HG02759 (cell line): ENCODE measurements around the gene TENT4B.

Experiments used
- ATAC-seq: cut with Tn5 transposase; IDR thresholded peaks from one replicate; pipeline ENCODE4 v1.9.1; 2021; ENCODE audit warnings: mild to moderate bottlenecking, moderate library complexity; ENCODE audit not compliant: unreplicated experiment

TENT4B gene

GRCh38 chr16:50192386-50193050, 39.4 kb downstream of the TENT4B start:
- no peak for ATAC-seq

DNA sequence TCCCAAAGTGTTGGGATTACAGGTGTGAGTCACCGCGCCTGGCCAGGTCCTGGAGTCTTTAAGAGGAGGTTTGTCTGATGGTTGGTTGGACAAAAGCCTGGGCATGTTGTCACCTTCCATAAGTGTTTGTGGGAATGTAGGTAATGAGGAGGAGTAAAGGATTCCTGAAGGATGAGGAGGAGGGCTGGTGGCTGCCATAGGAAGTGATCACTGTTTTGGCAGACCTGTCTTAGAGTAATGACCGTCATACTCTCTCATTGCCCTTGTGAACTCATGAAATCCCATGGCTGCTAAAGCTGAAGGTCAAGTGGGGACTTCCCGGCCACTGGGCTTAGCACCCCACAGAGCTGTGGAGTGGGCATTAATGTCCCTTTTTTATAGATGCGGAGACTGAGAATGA, 40.5 kb downstream of the TENT4B start:
- ATAC-seq, result no peak

DNA sequence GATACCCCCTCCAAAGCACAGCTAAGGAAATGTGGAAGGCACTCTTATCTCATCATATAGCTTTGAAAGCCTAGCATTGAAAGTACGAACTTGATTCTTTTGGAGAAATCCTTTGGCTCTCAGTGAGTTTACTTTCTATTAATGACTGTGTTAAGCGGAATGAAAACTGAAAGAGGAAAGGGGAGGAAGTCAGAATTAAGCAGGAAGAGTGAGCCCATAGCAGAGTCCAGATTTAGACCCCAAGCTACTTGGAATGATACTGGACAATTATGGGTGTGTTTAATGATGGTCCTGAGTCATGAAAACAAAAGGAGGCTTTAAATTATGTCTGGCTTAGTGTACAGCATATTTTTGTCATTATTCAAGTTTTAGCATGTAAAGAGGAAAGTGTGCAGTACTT, 42.2 kb downstream of the TENT4B start:
- ATAC-seq, result no peak

DNA sequence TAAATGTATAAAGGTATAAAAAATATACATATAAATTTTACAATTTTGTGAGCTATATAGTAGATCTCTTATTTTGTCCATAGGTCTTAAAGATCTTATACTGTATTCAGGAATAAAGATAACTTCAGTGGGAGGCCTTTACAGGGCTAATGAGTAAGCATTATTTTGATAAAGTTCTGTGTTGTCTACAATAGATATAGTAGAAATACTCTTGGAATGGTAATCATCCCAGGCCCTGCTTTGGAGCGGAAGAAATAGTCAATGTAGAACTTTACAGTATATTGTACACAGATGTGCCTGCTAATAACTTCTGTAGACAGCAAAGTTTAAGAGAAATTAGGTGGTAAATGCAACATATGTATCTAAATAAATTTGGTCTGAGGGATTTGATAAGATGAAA, 42.6 kb downstream of the TENT4B start:
- ATAC-seq, result no peak

DNA sequence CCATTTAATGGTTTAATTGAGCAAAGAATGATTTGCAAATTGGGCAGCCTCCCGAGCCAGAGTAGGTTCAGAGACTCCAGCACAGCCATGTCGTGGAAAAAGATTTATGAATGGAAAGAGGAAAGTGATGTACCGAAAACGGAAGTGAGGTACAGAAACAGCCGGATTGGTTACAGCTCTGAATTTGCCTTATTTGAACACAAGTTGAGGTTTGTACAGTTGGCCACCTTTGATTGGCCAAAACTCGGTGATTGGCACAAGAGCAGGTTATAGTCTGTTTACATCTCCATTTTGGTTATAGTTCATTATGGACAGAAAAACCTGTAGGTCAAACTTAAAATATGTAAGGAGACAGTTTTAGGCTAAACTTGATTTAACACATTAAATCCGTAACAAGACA, 44.5 kb downstream of the TENT4B start:
- no peak for ATAC-seq

DNA sequence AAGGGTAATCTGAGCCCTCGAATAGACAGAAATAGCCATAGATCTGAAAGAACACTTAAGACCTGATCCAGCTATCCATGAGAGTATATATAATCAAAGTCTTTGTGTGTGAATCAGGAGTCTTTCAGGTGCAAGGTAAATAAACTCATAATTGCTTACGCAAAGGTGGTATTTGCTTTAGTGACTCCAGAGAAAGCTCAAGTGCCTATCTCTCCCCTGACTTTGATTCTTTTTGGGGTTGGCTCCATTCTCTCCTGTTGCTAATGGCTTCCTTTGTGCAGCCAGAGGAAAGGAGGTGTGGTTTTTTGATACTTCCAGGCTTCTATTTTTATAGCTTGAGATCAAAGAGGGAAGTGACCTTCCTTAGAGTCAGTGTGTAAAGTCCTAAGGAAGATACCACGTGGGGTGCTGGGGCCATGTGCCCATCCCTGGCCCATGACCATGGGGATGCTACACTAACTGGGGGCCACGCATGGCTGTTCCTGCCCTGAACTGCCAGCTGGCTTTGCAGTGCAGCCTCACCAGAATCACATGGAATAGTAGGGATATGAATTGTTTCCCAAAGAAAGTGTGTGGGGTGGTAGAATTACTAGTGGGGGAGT, 45.8 kb downstream of the TENT4B start:
- no peak for ATAC-seq

DNA sequence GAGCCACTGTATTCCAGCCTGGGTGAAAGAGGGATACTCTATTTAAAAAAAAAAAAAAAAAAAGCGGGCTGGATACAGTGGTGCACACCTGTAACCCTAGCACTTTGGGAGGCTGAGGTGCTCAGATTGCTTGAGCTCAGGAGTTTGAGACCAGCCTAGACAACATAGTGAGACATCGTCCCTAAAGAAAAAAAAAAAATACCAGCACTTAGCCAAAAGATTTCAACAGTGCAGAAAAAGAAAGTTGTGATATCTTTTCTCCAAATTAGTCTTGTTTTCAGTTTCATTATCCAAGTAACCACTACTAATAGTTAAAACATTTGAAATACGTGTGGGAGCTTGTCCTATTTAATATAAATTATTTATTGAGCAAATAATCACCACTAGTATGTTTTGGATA, 48.7 kb downstream of the TENT4B start:
- ATAC-seq, result no peak

GRCh38 chr16:50202926-50203624, 50.0 kb downstream of the TENT4B start:
- ATAC-seq, result no peak

- no peak for ATAC-seq
Measured at GRCh38 chr16:50203681-50204080, 50.6 kb downstream of the TENT4B start.

GRCh38 chr16:50204453-50205108, 51.5 kb downstream of the TENT4B start:
- no peak for ATAC-seq

DNA sequence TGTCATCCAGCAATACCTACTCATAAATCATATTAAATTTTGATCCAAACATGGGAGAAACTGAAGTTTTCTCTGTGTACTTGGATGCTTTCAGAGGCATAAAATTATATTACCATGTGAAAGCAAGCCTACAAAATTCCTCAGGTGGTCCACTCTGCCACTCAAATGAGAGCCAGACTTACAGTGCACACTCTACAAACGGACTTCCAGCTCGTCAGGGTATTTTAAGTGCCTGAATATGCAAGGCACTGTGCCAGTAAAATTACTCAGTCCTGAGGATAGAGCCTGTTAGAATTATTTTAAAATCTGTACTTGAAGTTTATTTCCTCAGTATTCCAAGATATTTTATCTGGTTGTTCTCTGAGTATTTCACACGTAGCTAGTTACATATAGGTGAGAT, 54.5 kb downstream of the TENT4B start:
- ATAC-seq, result no peak

GRCh38 chr16:50208460-50208931, 55.4 kb downstream of the TENT4B start:
- no peak for ATAC-seq

- no peak for ATAC-seq
Measured at GRCh38 chr16:50209546-50210265, 56.6 kb downstream of the TENT4B start.

DNA sequence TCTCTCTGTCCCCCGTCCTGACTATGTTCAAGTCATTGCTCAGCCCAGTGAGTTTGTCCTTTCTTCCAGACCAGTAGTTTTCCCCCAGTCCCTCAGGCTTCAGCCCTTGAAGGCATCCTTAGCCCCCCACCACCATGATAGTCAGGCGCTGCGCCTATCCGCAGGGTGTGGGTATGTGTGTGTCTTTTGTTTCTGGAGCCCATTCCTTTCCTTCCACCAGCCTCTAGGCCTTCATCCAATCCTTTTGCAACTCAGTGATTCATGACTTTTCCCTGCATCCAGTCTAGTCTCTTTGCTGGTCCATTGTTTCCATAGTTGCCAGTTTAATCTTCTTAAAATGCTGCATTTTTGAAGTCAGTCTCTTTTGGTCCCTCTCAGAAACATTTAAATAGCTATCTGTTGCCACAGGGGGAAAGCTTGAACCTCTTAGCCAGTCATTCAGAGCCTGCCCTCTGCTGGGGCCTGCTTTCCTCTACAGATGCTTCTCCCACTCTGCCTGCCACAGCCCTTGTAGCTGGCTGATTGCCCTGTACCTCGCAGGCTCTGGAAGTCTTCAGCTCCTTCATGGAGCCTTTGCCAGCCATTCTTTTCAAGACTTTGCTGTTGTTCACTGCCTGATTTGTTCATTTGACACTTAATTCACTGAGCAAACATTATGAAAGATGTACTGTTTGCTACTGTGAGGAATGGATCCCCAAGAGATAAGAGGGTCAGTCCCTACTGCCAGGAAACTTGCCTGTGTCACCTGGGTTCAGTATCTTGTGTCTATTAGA, 57.3 kb downstream of the TENT4B start:
- peak; percentile 89 for ATAC-seq

DNA sequence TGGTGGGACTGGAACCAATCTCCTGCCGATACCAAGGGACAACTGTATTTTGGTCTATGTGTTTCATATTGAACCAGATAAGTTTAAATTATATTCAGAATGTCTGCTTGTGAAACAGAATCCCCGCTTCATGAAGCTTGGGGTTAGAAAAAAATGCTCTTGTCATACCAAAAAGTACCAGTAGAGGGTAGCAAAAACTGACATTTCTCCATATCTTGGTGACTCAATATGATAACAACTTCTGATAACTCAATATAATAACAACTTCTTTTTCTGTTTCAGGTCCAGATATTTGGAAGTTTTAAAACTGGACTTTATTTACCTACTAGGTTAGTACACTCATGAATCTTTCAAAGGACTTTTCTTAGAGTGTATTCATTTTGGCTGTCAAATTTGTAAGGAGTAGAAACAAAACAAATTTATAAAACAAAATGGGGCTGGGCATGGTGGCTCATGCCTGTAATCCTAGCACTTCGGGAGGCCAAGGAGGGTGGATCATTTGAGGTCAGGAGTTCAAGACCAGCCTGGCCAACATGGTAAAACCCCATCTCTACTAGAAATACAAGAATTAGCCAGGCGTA, 60.9 kb downstream of the TENT4B start:
- ATAC-seq, result no peak

DNA sequence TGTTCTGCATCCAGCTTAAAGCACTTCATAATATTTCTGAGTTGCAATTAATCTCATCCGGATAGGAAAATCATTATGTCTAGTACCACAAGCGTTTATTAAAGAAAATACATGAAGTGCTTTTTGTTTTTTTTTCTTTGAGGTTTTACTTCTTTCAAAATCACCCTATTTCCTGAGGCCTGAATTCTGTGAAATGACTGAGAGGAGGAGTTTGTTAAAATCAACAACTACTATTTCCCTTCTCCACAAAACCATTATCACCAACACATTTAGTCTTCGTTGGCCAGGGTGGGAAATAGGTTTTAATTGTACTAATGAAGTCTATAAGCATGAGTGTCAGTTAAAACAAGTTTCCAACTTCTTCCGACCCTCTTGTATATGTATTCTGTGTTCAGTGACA, 62.6 kb downstream of the TENT4B start:
- ATAC-seq, result no peak

DNA sequence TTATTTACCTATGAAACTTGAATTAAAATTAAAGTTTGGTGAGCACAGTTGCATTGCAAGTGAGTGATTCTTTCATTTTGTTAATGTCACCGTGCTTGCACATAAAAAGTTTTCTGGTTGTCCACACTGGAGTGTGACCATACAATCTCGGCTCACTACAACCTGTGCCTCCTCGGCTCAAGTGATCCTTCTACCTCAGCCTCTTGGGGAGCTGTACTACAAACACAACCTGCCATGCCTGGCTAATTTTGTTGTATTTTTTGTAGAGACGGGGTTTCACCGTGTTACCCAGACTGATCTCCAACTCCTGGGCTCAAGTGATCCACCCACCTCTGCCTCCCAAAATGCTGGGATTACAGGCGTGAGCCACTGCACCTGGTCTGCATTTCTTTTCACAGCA, 63.1 kb downstream of the TENT4B start:
- no peak for ATAC-seq

DNA sequence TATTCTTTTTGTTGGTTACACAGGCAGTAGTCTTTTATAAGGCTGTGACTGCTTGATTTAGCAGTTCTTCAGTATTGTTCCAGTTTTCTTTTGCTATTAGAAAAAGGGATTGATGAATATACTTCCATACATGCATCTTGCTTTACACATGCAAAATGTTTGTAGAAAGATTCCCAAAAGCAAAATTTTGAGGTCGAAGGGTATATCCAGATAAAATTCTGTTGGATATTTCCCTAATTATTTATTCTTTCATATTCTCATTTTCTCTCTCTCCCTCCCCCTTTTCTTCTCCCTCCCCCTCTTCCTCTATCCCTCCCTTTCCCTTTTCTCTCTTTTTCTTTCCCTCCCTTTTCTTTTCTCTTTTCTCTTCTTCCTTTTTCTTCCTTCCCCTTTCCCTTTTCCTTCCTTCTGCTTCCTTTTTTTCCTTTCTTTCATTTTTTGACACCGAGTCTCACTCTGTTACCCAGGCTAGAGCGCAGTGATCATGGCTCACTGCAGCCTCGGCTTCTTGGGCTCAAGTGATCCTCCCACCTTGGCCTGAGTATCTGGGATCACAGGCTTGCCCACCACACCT, 66.4 kb downstream of the TENT4B start:
- ATAC-seq, result no peak

DNA sequence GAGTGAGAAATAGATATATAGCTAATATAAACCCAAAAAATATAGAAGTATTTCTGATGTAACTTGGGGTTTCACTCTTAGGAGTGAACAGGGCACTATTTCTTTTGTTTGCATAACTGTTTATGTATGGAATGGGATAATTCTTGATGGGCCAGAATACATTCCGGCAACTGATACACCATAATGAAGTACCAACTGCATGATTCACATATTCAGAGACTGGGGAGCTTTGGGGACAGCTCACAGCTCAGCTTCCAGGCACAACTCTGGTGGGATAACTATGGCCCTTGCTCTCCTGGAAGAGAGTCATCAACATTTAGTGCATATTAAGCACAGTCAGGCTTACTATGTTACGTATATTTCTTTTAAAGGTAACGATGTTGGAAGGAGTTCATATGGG, 71.2 kb downstream of the TENT4B start:
- no peak for ATAC-seq

- no peak for ATAC-seq
Measured at GRCh38 chr16:50227120-50227519, 74.0 kb downstream of the TENT4B start.
